Activated naive CD4-positive, alpha-beta T cell treated with anti-CD3 and anti-CD28 coated beads for 36 hours (primary cell): ENCODE results near the gene HTRA3. TPM values are rescaled to one million over a fixed set of nuclear protein-coding genes. Genes with fewer than 3 reads are reported as not detected.

ENCODE experiments used
- CTCF ChIA-PET: fragments of 350-600 bp; sonication (Branson Sonifier 250); formaldehyde crosslinking; loops from one replicate; lab custom pipeline; 2021; ENCODE audit warnings: antibody characterized with exemption; lab: Charles Lee
- DNase-seq: peaks from one replicate; pipeline ENCODE4 v3.0.0-alpha.2; 2020
- H3K27ac Mint-ChIP-seq: one replicate; pipeline ENCODE4 v1.8.0; 2021; ENCODE audit warnings: mild to moderate bottlenecking, mixed read lengths
- H3K27me3 Mint-ChIP-seq: one replicate; pipeline ENCODE4 v1.8.0; 2021; ENCODE audit warnings: low read depth, mixed read lengths
- H3K36me3 Mint-ChIP-seq: one replicate; pipeline ENCODE4 v1.8.0; 2021; ENCODE audit warnings: low read depth, mixed read lengths
- H3K4me1 Mint-ChIP-seq: one replicate; pipeline ENCODE4 v1.8.0; 2021; ENCODE audit warnings: low read depth, mixed read lengths
- H3K4me3 Mint-ChIP-seq: one replicate; pipeline ENCODE4 v1.8.0; 2021; ENCODE audit warnings: mild to moderate bottlenecking, moderate library complexity, mixed read lengths
- H3K9me3 Mint-ChIP-seq: one replicate; pipeline ENCODE4 v1.8.0; 2021; ENCODE audit warnings: mixed read lengths
- intact Hi-C: fragments of 100-400 bp; cut with micrococcal nuclease; formaldehyde crosslinking; loops from one replicate; pipeline ENCODE4 v1.15.1; 2023
- total RNA-seq, 2 experiments: library from RNA; stranded (reverse); gene quantifications; one replicate each; pipeline ENCODE4 v1.2.3, GENCODE V29; 2021

The HTRA3 gene
- total RNA-seq, 2 experiments from 2014 or later, result not detected

GRCh38 chr4:8244001-8244757 lies 25.4 kb upstream of the HTRA3 start:
- H3K27me3 Mint-ChIP-seq, result no peaks in the 10 kb centered on the region
- no peak for DNase-seq
- no peak overlapping the region for H3K4me3 Mint-ChIP-seq
- CTCF ChIA-PET, result interaction anchor here (2.2 kb wide), 1 partner anchor 67 kb away, joined by 6 read pairs; no protein-coding TSS in a partner anchor
- no peaks in the 10 kb centered on the region for H3K4me1 Mint-ChIP-seq
- intact Hi-C loops, result no loop called here
- H3K27ac Mint-ChIP-seq, result no peak overlapping the region
- no peaks in the 10 kb centered on the region for H3K9me3 Mint-ChIP-seq
- no peaks in the 10 kb centered on the region for H3K36me3 Mint-ChIP-seq

GRCh38 chr4:8244931-8245460 lies 24.6 kb upstream of the HTRA3 start:
- intact Hi-C loops, result no loop called here
- DNase-seq, result no peak
- no peak overlapping the region for H3K27ac Mint-ChIP-seq
- H3K9me3 Mint-ChIP-seq, result no peaks in the 10 kb centered on the region
- H3K36me3 Mint-ChIP-seq, result no peaks in the 10 kb centered on the region
- no peaks in the 10 kb centered on the region for H3K27me3 Mint-ChIP-seq
- H3K4me1 Mint-ChIP-seq, result no peaks in the 10 kb centered on the region
- CTCF ChIA-PET, result interaction anchor here (1.1 to 2.2 kb wide), 2 partner anchors 68 to 158 kb away, joined by 6 read pairs; no protein-coding TSS in a partner anchor
- no peak overlapping the region for H3K4me3 Mint-ChIP-seq

DNA sequence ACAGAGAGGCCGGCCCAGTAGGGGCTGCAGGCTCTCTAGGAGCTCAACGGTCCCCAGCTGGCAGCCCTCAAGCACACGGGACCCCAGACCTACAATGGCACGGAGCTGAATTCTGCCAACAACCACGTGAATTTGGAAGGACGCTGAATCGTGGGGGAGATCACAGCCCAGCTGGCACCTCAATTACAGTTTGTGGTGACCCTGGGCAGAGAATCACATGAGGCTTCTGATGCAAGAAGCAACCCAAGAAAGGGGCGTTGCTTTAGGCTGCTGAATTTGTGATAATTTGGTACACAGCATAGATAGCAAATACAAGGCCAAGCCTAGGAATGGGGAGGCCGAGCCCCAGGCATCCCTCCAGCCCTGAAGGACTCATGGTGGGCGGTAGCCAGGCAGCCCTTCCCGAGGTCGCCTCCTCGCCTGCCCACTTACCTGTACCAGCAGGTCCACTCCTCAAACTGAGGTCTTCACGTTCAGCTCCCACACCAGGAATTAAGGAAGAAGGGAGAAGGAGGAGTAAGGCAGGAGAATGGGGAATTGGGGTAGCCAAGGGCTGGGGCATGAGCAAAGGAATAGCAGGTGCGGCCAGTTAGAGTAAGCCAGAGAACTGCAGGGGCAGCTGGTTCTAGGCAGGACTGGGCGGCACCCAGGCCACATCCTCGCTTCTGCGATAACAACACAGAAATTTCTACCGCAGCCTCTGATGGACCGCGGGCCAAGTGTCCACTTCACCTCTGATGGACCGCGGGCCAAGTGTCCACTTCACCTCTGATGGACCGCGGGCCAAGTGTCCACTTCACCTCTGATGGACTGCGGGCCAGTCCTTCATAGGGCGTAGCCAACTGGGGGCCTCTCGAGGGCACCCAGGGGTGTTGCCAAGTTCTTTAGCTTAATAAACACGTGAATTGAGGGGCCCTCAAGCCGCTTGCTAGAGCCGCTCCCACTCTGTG lies 23.4 kb upstream of the HTRA3 start:
- Mint-ChIP-seq H3K9me3 (no peaks in the 10 kb centered on the region), H3K27me3 (no peaks in the 10 kb centered on the region), H3K27ac (no peak overlapping the region), H3K36me3 (no peaks in the 10 kb centered on the region), H3K4me1 (no peaks in the 10 kb centered on the region), H3K4me3 (no peak overlapping the region)
- CTCF ChIA-PET, result interaction anchor here (1.1 to 2.2 kb wide), 2 partner anchors 69 to 156 kb away, joined by 6 read pairs; no protein-coding TSS in a partner anchor
- no peak for DNase-seq
- intact Hi-C loops, result no loop called here

DNA sequence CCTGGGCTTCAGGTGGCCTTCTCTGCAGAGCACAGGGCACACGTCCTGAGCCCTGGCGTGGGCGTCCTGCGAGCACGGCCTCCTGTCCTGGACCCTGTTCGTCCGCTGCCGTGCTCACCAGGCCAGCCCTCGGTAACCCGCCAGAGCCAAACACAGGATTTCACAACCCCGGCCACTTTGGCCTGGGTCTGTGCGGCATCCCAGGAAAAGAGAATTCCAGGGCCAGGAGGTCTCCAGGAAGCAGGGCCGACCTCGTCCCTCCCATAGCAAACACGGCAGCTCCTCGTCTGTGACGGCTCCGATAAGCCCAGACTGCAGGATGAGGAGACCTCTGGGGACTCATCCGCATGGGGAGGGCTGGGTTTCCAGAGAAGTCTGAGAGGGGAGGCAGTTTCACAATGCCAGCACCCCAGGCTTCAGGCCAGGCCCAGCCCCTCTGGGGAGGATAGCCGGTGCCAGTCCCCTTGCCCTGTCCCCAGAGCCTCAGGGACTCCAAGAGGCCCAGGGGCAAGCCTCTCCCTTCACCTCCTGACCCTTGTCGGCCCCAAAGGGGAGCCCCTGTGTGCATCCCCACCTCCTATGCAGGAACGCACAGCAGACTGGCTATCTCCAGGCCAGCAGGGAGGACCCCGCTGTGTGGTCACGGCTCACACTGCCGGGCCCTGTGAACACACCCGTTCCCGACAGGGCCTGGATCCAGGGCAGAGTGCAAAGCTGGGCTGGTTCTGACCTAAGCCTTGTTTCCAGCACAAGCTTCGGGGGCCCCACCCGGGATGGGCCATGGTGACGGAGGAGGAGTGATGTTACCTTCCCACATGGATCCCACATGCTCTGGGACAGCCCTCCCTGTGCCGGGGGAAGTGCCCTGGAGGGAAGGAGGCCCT lies 22.3 kb upstream of the HTRA3 start:
- no peak for DNase-seq
- no peak overlapping the region for H3K4me3 Mint-ChIP-seq
- H3K27me3 Mint-ChIP-seq, result no peaks in the 10 kb centered on the region
- H3K27ac Mint-ChIP-seq, result no peak overlapping the region
- no peaks in the 10 kb centered on the region for H3K4me1 Mint-ChIP-seq
- CTCF ChIA-PET, result no interaction called here
- H3K36me3 Mint-ChIP-seq, result no peaks in the 10 kb centered on the region
- intact Hi-C loops, result no loop called here
- no peaks in the 10 kb centered on the region for H3K9me3 Mint-ChIP-seq

DNA sequence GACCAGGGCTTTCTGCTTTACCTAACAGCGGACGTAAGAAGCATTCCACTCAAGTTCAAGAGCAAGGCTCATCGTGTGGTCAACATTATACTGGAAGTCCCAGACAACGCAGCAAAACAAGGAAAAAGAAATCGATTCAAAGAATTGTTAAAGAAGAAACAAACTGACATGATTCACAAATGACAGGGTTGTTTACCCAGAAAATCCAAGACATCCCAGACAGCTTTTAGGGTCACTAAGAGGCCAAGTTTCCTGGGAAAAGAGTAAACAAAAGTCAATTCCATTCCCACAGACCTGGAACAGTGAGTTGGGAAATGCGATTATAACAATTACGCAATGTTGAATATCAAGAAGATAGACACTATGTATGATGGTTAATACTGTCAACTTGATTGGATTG lies 21.5 kb upstream of the HTRA3 start:
- Mint-ChIP-seq H3K27me3 (no peaks in the 10 kb centered on the region), H3K36me3 (no peaks in the 10 kb centered on the region), H3K9me3 (no peaks in the 10 kb centered on the region), H3K27ac (no peak overlapping the region), H3K4me1 (no peaks in the 10 kb centered on the region), H3K4me3 (no peak overlapping the region)
- DNase-seq, result no peak
- intact Hi-C loops, result no loop called here
- CTCF ChIA-PET, result no interaction called here

DNA sequence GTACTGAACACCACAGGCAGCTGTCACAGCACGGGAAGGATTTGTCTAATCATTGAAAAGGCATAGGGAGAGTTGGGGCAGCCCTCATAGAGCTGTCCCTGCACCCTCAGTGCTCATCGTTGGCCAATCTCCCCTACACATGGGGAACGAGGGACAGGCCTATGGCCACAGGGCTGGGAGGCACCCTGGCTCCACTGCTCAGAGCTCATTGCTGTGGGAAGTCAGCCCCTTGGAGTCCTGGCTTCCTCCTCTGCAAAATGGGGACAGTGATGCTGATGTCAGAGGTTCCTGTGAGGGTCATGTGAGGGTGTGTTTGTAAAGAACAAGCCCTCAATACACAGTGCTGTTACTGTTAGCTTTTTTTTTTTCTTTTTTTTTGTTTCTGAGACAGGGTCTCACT lies 19.3 kb upstream of the HTRA3 start:
- intact Hi-C loops, result no loop called here
- Mint-ChIP-seq H3K9me3 (no peaks in the 10 kb centered on the region), H3K4me1 (no peaks in the 10 kb centered on the region), H3K36me3 (no peaks in the 10 kb centered on the region), H3K27ac (no peak overlapping the region), H3K4me3 (no peak overlapping the region), H3K27me3 (no peaks in the 10 kb centered on the region)
- no peak for DNase-seq
- CTCF ChIA-PET, result interaction anchor here (0.8 kb wide), 1 partner anchor 73 kb away, joined by 3 read pairs; no protein-coding TSS in a partner anchor

DNA sequence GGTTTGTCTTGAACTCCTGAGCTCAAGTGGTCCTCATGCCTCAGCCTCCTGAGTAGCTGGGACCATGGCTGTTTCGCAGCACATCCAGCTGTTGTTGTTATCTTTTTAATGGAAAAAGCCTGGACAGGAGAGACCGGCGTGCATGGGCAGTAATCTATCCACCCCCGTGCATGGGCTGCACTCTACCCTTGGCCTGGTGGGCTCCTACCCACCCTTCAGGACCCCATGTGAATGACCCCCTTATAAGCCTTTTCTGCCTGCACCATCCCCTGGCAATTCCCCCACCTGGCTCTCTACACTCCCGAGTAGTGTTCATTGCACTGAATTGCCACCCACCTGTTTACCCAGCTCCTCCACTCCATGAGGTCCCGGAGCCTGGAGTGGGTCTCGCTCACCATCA lies 18.9 kb upstream of the HTRA3 start:
- no peaks in the 10 kb centered on the region for H3K36me3 Mint-ChIP-seq
- CTCF ChIA-PET, result interaction anchor here (1.2 kb wide), 1 partner anchor 10 kb away, joined by 3 read pairs; no protein-coding TSS in a partner anchor
- intact Hi-C loops, result no loop called here
- no peak overlapping the region for H3K4me3 Mint-ChIP-seq
- H3K27ac Mint-ChIP-seq, result no peak overlapping the region
- no peaks in the 10 kb centered on the region for H3K27me3 Mint-ChIP-seq
- no peaks in the 10 kb centered on the region for H3K4me1 Mint-ChIP-seq
- no peaks in the 10 kb centered on the region for H3K9me3 Mint-ChIP-seq
- DNase-seq, result no peak

- Mint-ChIP-seq H3K4me3 (no peak overlapping the region), H3K36me3 (no peaks in the 10 kb centered on the region), H3K9me3 (no peaks in the 10 kb centered on the region), H3K4me1 (no peaks in the 10 kb centered on the region), H3K27me3 (no peaks in the 10 kb centered on the region), H3K27ac (no peak overlapping the region)
- intact Hi-C loops, result no loop called here
- DNase-seq, result no peak
- CTCF ChIA-PET, result interaction anchor here (1.2 kb wide), 1 partner anchor 11 kb away, joined by 3 read pairs; no protein-coding TSS in a partner anchor
Measured at GRCh38 chr4:8251110-8251883, 18.3 kb upstream of the HTRA3 start.

GRCh38 chr4:8252301-8253173 lies 17.0 kb upstream of the HTRA3 start:
- no peak overlapping the region for H3K27ac Mint-ChIP-seq
- DNase-seq, result no peak
- H3K27me3 Mint-ChIP-seq, result no peaks in the 10 kb centered on the region
- H3K36me3 Mint-ChIP-seq, result no peaks in the 10 kb centered on the region
- CTCF ChIA-PET, result no interaction called here
- H3K4me1 Mint-ChIP-seq, result no peaks in the 10 kb centered on the region
- H3K4me3 Mint-ChIP-seq, result no peak overlapping the region
- no peaks in the 10 kb centered on the region for H3K9me3 Mint-ChIP-seq
- intact Hi-C loops, result no loop called here

GRCh38 chr4:8254076-8254475 lies 15.5 kb upstream of the HTRA3 start:
- intact Hi-C loops, result no loop called here
- CTCF ChIA-PET, result no interaction called here
- H3K36me3 Mint-ChIP-seq, result no peaks in the 10 kb centered on the region
- no peak for DNase-seq
- no peaks in the 10 kb centered on the region for H3K4me1 Mint-ChIP-seq
- no peaks in the 10 kb centered on the region for H3K9me3 Mint-ChIP-seq
- H3K27ac Mint-ChIP-seq, result no peak overlapping the region
- no peaks in the 10 kb centered on the region for H3K27me3 Mint-ChIP-seq
- H3K4me3 Mint-ChIP-seq, result no peak overlapping the region
